Measurements from ENCODE around the gene COG5.
A peak's percentile ranks its signal among the peaks of the same experiment; 100 is the strongest.

Gene COG5

DNA sequence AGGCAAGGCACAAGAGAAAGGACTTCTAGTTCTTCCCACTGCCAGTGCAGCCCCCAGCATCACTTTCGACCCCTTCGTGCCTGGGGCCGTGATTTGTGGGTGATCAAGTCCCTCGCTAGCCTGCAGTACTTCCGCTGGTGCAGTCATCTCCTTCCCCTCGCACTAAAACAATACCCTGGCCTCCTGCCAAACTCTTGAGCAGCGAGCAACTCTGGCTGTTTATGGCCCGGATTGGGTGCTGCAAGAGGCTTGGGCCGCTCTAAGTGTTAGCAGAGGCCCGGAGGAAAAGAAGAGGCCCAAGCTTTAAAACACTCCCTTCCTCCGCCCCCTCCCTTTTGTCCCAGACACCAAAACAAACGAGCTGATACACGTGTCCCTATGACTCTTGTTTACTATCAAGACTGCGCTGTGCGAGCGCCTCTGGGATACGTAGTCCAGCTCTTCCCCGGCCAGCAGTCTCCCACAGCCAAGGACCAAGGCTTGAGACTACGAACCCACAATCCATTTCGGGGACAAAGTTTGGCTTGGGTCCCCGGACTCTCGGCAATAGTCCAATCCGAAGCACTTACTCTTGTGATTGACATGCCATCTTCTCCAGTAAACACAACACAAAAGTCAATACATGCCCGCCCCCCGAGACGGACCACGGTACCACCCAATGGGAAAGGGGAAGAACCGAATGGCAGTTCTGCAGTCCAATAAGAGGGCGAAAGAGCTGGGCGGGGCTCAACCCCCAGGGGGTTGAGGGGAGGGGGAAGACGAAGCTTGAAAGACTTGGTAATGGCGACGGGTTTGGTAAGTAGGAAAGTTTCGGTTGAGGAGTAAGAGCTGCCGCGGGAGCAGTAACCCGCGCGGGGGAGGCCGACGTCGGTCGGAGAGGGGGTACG, 395.2 kb downstream of the COG5 start, which contains the start of gene HBP1:
Gene HBP1, plus strand, starts transcription at position 771 of the 887 bp plus-strand sequence. CDS start 10,891 bp downstream, outside the sequence.
- in situ Hi-C loops (cut with MboI; ENCODE audit: low pct_unique_long_range_greater_than_20kb, low sequenced_read_pairs, unreplicated experiment), result no loop called here
- TF ChIP-seq, protein P1, sequence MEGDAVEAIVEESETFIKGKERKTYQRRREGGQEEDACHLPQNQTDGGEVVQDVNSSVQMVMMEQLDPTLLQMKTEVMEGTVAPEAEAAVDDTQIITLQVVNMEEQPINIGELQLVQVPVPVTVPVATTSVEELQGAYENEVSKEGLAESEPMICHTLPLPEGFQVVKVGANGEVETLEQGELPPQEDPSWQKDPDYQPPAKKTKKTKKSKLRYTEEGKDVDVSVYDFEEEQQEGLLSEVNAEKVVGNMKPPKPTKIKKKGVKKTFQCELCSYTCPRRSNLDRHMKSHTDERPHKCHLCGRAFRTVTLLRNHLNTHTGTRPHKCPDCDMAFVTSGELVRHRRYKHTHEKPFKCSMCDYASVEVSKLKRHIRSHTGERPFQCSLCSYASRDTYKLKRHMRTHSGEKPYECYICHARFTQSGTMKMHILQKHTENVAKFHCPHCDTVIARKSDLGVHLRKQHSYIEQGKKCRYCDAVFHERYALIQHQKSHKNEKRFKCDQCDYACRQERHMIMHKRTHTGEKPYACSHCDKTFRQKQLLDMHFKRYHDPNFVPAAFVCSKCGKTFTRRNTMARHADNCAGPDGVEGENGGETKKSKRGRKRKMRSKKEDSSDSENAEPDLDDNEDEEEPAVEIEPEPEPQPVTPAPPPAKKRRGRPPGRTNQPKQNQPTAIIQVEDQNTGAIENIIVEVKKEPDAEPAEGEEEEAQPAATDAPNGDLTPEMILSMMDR (IDR thresholded peaks at IDR 0.05; ENCODE audit: extremely low read depth, insufficient read depth, missing control alignments), result no peak
- DNase-seq (ENCODE audit: low spot score), result peak; percentile 94

DNA sequence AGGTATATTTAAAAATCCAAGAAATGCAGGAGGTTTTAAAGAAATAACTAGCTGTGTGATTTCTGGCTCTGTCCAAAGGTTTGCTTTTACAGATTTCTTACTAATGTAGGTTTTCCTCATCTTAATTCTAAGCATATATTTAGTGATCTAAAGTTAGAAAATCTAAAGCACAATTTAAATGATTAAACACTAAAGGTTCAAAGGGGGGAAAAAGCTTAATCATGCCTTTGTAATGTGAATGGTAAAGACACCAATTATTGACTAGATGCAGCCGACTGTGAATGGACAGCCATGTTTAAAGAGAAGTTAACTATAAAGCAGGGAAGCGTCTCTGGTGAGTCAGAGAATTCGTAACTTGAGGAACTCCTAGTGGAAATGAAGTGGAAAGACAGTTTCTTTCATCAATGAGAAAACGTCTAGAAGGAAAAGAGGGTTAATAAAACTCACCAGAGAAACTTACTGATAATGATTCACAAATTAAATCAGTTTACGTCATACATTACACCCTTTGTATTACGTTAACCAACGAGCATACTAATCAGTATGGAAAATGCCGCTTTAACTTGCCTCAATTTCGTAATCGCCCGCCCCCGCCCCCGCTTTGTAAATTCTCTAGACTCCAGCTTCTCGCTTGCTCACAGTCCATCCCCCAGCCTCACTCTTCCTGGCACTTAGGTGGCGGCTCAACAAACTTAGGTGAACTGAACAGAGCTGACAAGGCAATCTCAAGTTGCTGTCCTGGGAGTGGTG, 396.1 kb downstream of the COG5 start:
- TF ChIP-seq, protein P1 (IDR thresholded peaks at IDR 0.05; ENCODE audit: extremely low read depth, insufficient read depth, missing control alignments), result peak; percentile 8
- DNase-seq (ENCODE audit: low spot score), result peak; percentile 27
- in situ Hi-C loops (cut with MboI; ENCODE audit: low pct_unique_long_range_greater_than_20kb, low sequenced_read_pairs, unreplicated experiment), result no loop called here

DNA sequence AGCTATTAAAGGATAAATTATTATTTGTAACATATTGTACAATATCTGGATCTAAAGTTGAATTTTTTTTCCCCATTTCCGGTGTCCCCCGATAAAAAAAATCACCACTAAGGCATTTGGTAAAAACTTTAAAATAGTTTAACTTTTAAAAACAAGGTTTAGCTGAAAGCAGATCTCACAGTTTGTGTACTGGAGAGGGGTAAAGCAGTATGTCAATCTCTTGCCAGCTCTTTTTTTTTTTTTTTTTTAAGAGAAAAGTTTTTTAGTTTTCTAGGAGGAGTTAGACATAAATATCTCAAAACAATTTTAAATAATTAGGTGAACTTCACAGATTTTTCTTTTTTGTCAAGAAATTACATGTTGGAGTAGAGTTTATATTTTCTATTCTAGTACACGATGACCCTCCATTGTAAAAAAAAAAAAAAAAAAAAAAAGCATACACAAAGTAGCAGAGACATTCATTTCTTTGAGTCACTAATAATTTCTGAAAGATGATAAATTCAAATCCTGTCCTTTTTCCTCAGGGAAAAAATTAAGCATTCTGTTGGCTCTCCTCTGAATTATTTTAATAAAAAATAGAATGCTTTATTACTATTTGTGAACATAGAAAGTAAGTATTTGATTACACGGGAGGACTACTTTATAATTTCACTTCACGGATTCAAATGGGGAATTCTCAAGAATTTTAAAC, 396.8 kb downstream of the COG5 start:
- in situ Hi-C loops (cut with MboI; ENCODE audit: low pct_unique_long_range_greater_than_20kb, low sequenced_read_pairs, unreplicated experiment), result no loop called here
- TF ChIP-seq, protein P1 (IDR thresholded peaks at IDR 0.05; ENCODE audit: extremely low read depth, insufficient read depth, missing control alignments), result no peak
- no peak for DNase-seq (ENCODE audit: low spot score)

DNA sequence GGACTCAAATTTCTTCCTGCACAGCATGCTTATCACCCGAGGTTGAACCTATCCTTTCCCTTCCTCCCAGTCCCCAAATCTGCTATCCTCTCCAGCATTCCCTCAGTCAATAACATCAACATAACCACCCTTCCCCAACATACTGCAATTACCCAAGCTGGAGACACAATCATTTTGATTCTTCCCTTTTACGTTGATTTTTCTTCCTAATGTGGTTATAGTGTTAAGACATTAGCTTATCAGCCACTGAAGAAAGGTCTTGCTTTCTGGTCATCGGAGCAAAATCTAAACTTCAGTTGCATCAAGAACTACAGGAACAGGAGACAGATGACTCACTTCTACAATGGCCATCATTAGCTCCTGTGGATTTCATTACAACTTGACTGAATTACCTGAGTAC, 398.4 kb downstream of the COG5 start:
- in situ Hi-C loops (cut with MboI; ENCODE audit: low pct_unique_long_range_greater_than_20kb, low sequenced_read_pairs, unreplicated experiment), result no loop called here
- no peak for DNase-seq (ENCODE audit: low spot score)
- TF ChIP-seq, protein P1 (IDR thresholded peaks at IDR 0.05; ENCODE audit: extremely low read depth, insufficient read depth, missing control alignments), result no peak

- DNase-seq (ENCODE audit: low spot score), result no peak
- in situ Hi-C loops (cut with MboI; ENCODE audit: low pct_unique_long_range_greater_than_20kb, low sequenced_read_pairs, unreplicated experiment), result no loop called here
- TF ChIP-seq, protein P1 (IDR thresholded peaks at IDR 0.05; ENCODE audit: extremely low read depth, insufficient read depth, missing control alignments), result no peak
Measured at GRCh38 chr7:107164092-107164491, 399.6 kb downstream of the COG5 start.

DNA sequence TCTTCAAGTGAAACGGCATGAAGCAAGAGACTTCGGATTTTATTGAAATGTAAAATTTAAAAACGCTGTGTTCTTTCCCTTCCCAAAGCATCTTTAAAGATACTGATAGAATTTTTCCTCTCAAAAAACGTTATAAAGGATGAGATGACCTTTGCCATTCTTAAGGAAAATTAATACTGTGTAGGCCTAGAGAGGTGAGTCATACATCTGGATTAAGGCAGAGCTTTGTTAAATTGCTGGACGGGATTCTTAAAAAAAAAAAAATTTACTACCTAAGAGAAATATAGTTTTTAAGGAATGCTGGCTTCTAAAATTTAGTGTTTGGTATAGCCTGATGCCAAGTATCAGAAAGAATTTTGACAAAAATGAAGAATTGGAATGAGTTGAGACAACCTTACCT, 401.2 kb downstream of the COG5 start:
- no peak for DNase-seq (ENCODE audit: low spot score)
- in situ Hi-C loops (cut with MboI; ENCODE audit: low pct_unique_long_range_greater_than_20kb, low sequenced_read_pairs, unreplicated experiment), result no loop called here

More for the DNA sequence above, 401.2 kb downstream of the COG5 start:
- TF ChIP-seq, protein P1 (IDR thresholded peaks at IDR 0.05; ENCODE audit: extremely low read depth, insufficient read depth, missing control alignments), result no peak

Data from GM13977 (cell line).